ENCODE results near the gene STRIP1.

STRIP1 gene

GRCh38 chr1:110034451-110035235 lies at the start of gene STRIP1:
Gene STRIP1 (plus strand): TSS chr1:110034624. CDS start chr1:110034638, 14 bp downstream.
- H3K27ac ChIP-seq = peak within 1 kb of the TSS; percentile 91
- TF ChIP-seq CTCF (conservative IDR thresholded peaks at IDR 0.05) = no peak

GRCh38 chr1:109985247-109986053 lies 49.0 kb upstream of the STRIP1 start:
- no peak for TF ChIP-seq CTCF (conservative IDR thresholded peaks at IDR 0.05)
- peak overlapping the region; percentile 87 for H3K27ac ChIP-seq

GRCh38 chr1:109986054-109986444 lies 48.4 kb upstream of the STRIP1 start:
- H3K27ac ChIP-seq = peak overlapping the region; percentile 87; the same call in 1 of the 2 replicates
- TF ChIP-seq CTCF (conservative IDR thresholded peaks at IDR 0.05) = no peak

GRCh38 chr1:109988349-109988914 lies 46.0 kb upstream of the STRIP1 start:
- no peak overlapping the region for H3K27ac ChIP-seq
- TF ChIP-seq CTCF (conservative IDR thresholded peaks at IDR 0.05) = no peak

- H3K27ac ChIP-seq = no peak overlapping the region
- no peak for TF ChIP-seq CTCF (conservative IDR thresholded peaks at IDR 0.05)
These were observed 44.7 kb upstream of the STRIP1 start for GRCh38 chr1:109989506-109990301.

GRCh38 chr1:109990302-109990653 lies 44.1 kb upstream of the STRIP1 start:
- H3K27ac ChIP-seq = no peak overlapping the region
- no peak for TF ChIP-seq CTCF (conservative IDR thresholded peaks at IDR 0.05)

All from VCaP (cell line).